Measurements from ENCODE around the gene DIPK1B. TPM values are rescaled to one million over a fixed set of nuclear protein-coding genes. Genes with fewer than 3 reads are reported as not detected.
"Not testable (repeated sequence)": the region's sequence is repeated elsewhere in the genome, so short reads cannot be mapped to it uniquely, and the experiment has no call there.

The DIPK1B gene
- total RNA-seq, 1 donor from 2014 or later = 17.1 TPM

DNA sequence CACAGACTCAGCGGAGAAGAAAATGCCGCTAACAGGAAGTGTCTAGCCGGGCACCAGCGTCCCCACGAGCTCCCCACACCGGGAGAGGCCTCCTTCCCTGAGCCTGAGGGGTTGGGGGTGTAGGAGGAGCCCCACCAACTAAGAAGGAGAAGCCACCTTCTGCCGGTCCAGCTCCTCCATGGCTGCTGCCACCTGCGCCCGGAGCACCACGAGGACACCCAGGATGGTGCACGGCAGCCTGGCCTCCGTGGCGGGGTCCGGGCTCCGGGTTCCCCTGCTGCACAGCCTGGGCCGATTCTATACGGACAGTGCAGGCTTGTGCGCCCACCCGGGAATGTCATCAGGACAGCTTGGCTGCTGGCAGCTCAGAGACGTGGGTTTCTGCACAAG, 45.4 kb downstream of the DIPK1B start:
- no peak for DNase-seq (ENCODE audit: low read depth)
- H3K27me3 ChIP-seq (ENCODE audit: control insufficient read depth, insufficient read depth, low read length) = peaks cover 20% of the 10 kb centered on the region
- TF ChIP-seq, protein P1, sequence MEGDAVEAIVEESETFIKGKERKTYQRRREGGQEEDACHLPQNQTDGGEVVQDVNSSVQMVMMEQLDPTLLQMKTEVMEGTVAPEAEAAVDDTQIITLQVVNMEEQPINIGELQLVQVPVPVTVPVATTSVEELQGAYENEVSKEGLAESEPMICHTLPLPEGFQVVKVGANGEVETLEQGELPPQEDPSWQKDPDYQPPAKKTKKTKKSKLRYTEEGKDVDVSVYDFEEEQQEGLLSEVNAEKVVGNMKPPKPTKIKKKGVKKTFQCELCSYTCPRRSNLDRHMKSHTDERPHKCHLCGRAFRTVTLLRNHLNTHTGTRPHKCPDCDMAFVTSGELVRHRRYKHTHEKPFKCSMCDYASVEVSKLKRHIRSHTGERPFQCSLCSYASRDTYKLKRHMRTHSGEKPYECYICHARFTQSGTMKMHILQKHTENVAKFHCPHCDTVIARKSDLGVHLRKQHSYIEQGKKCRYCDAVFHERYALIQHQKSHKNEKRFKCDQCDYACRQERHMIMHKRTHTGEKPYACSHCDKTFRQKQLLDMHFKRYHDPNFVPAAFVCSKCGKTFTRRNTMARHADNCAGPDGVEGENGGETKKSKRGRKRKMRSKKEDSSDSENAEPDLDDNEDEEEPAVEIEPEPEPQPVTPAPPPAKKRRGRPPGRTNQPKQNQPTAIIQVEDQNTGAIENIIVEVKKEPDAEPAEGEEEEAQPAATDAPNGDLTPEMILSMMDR (IDR thresholded peaks at IDR 0.05; ENCODE audit: insufficient read depth, low read length, poor library complexity, severe bottlenecking) = no peak
- H3K4me3 ChIP-seq (ENCODE audit: low read depth, low read length) = no peak overlapping the region
- H3K36me3 ChIP-seq (ENCODE audit: control insufficient read depth, insufficient read depth, low read length) = no peaks in the 10 kb centered on the region

GRCh38 chr9:136759001-136759400, 46.6 kb downstream of the DIPK1B start:
- peaks cover 25% of the 10 kb centered on the region for H3K27me3 ChIP-seq (ENCODE audit: control insufficient read depth, insufficient read depth, low read length)
- no peak overlapping the region for H3K4me3 ChIP-seq (ENCODE audit: low read depth, low read length)
- no peaks in the 10 kb centered on the region for H3K36me3 ChIP-seq (ENCODE audit: control insufficient read depth, insufficient read depth, low read length)
- TF ChIP-seq, protein P1 (IDR thresholded peaks at IDR 0.05; ENCODE audit: insufficient read depth, low read length, poor library complexity, severe bottlenecking) = no peak
- no peak for DNase-seq (ENCODE audit: low read depth)

- Histone ChIP-seq H3K36me3 (ENCODE audit: control insufficient read depth, insufficient read depth, low read length) (no peaks in the 10 kb centered on the region), H3K4me3 (ENCODE audit: low read depth, low read length) (no peak overlapping the region), H3K27me3 (ENCODE audit: control insufficient read depth, insufficient read depth, low read length) (peaks cover 25% of the 10 kb centered on the region)
- TF ChIP-seq, protein P1 (IDR thresholded peaks at IDR 0.05; ENCODE audit: insufficient read depth, low read length, poor library complexity, severe bottlenecking) = no peak
- no peak for DNase-seq (ENCODE audit: low read depth)
Observed at GRCh38 chr9:136759436-136760325, 47.3 kb downstream of the DIPK1B start.

DNA sequence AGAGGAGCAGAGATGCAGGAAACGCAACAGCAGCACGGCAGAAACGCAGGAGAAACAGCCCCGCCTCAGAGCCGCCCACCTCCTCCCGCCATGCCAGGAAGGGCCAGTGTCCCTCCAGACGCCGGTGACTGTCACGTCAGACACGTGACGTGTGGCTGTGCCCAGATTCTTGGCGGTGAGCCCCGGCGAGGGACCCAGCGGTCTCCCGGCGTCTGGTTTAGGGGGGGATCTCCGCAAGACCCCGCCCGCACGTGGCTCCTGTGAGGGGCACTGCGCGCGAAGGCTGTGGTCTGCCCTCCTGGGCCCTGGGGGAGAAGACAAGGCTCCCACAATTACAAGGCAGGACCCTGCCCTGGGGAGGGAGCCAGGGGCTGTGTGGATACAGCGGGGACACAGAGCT, 48.1 kb downstream of the DIPK1B start:
- no peaks in the 10 kb centered on the region for H3K36me3 ChIP-seq (ENCODE audit: control insufficient read depth, insufficient read depth, low read length)
- peaks cover 29% of the 10 kb centered on the region for H3K27me3 ChIP-seq (ENCODE audit: control insufficient read depth, insufficient read depth, low read length)
- TF ChIP-seq, protein P1 (IDR thresholded peaks at IDR 0.05; ENCODE audit: insufficient read depth, low read length, poor library complexity, severe bottlenecking) = no peak
- no peak overlapping the region for H3K4me3 ChIP-seq (ENCODE audit: low read depth, low read length)
- no peak for DNase-seq (ENCODE audit: low read depth)

GRCh38 chr9:136760834-136761544, 48.6 kb downstream of the DIPK1B start:
- peaks cover 31% of the 10 kb centered on the region for H3K27me3 ChIP-seq (ENCODE audit: control insufficient read depth, insufficient read depth, low read length)
- TF ChIP-seq, protein P1 (IDR thresholded peaks at IDR 0.05; ENCODE audit: insufficient read depth, low read length, poor library complexity, severe bottlenecking) = peak; percentile 78
- peak; percentile 28 for DNase-seq (ENCODE audit: low read depth)
- not testable (repeated sequence) for H3K36me3 ChIP-seq (ENCODE audit: control insufficient read depth, insufficient read depth, low read length); H3K4me3 ChIP-seq (ENCODE audit: low read depth, low read length)
